Sigmoid colon (tissue), 3 donors: ENCODE data around the gene ADAMTS7.
"Not testable (repeated sequence)": the region's sequence is repeated elsewhere in the genome, so short reads cannot be mapped to it uniquely, and the experiment has no call there.

Experiments
- POLR2A ChIP-seq, 2 donors: fragments of 450-650 bp; IDR thresholded peaks; one replicate each; pipeline ENCODE4 v1.6.1; 2016; ENCODE audit warnings: antibody characterized with exemption in 2 of 2, mild to moderate bottlenecking in 2 of 2, moderate library complexity in 2 of 2
- TF ChIP-seq, protein P1 (sequence below), 4 experiments: fragments of 450-650 bp in 3 of 4; fragments of 200-600 bp in 1 of 4; IDR thresholded peaks; one replicate each; pipeline ENCODE4 v1.5.1; 2016 to 2019; ENCODE audit warnings: antibody characterized with exemption in 4 of 4, mild to moderate bottlenecking in 3 of 4, moderate library complexity in 2 of 4

DNA sequence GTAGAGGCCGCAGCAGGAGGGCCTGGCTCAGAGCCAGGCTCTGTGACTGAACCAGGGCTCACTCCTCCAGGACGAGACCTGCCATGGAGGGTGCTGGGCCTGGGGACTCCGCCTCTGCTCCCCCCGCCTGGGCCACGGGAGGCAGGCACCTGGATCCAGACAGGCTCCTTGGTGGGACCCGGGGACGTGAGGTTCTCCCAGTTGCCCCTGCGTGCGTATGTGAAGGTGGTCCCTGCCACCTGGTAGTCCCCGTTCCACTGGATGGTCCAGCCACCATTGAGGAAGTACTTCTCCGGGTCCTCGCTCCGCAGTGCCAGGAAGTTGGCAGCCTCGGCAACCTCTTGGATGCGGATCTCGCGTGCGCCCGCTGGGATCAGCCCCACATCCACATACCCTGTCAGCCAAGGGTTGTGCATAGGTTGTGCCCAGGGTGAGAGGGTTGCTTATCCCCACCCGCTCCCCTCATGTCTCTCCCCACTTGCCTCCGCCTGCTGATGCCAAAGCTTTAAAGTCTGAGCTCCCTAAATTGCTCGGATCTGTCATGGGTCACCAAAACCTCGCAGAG, 39.7 kb downstream of the ADAMTS7 start:
- TF ChIP-seq, protein P1, sequence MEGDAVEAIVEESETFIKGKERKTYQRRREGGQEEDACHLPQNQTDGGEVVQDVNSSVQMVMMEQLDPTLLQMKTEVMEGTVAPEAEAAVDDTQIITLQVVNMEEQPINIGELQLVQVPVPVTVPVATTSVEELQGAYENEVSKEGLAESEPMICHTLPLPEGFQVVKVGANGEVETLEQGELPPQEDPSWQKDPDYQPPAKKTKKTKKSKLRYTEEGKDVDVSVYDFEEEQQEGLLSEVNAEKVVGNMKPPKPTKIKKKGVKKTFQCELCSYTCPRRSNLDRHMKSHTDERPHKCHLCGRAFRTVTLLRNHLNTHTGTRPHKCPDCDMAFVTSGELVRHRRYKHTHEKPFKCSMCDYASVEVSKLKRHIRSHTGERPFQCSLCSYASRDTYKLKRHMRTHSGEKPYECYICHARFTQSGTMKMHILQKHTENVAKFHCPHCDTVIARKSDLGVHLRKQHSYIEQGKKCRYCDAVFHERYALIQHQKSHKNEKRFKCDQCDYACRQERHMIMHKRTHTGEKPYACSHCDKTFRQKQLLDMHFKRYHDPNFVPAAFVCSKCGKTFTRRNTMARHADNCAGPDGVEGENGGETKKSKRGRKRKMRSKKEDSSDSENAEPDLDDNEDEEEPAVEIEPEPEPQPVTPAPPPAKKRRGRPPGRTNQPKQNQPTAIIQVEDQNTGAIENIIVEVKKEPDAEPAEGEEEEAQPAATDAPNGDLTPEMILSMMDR (IDR thresholded peaks at IDR 0.05), result not testable (repeated sequence)
- TF ChIP-seq POLR2A (IDR thresholded peaks at IDR 0.05), result not testable (repeated sequence)
